ENCODE results near the gene SLAIN2.
"Not testable (repeated sequence)": the region's sequence is repeated elsewhere in the genome, so short reads cannot be mapped to it uniquely, and the experiment has no call there.

Gene SLAIN2

DNA sequence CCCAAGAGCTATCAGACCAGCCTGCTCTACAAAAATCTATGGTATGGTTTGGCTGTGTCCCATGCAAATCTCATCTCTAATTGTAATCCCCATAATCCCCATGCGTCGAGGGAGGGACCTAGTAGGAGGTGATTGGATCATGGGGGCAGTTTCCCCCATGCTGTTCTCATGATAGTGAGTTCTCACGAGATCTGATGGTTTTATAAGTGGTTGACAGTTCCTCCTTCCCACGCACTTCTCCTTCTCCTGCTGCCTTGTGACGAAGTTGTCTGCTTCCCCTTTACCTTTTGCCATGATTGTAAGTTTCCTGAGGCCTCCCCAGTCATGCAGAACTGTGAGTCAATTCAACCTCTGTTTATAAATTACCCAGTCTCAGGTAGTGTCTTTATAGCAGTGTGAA, 99.6 kb downstream of the SLAIN2 start:
- not testable (repeated sequence) for DNase-seq (ENCODE audit: low read depth)

DNA sequence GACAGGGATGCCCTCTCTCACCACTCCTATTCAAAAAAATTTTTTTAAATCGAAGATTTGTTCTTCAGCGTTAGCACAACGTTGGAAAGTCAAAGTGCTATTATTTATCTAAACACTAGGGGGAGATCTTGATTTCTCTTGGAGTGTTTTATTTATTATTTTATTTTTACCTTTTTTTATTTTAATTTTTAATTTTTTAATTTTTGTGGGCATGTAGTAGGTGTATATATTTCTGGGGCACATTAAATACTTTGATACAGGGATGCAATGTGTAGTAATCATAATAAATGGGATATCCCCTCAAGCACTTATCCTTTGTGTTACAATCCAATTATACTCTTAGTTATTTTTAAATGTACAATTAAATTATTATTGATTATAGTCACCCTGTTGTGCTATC, 104.4 kb downstream of the SLAIN2 start:
- no peak for DNase-seq (ENCODE audit: low read depth)

- no peak for DNase-seq (ENCODE audit: low read depth)
Measured at GRCh38 chr4:48446642-48447041, 105.3 kb downstream of the SLAIN2 start.

DNA sequence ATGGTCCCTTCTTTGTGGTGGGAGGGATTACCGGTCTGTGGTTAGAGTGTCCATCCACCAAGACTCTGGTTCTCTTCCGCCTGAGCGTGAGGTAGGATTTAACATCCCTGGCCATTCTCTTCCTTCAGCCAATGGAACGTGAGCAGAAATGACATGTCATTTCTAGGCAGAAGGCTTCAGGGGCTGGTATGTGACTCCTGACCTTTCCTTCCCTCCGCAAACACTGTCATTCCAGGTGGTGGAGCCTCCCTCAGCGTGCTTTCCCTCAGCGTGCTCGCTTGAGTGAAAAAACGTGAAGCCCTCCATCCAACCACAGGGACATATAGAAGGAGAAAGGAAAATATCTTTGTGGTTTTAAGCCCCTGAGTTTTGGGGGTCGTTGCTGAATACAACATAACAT, 107.8 kb downstream of the SLAIN2 start:
- no peak for DNase-seq (ENCODE audit: low read depth)

DNA sequence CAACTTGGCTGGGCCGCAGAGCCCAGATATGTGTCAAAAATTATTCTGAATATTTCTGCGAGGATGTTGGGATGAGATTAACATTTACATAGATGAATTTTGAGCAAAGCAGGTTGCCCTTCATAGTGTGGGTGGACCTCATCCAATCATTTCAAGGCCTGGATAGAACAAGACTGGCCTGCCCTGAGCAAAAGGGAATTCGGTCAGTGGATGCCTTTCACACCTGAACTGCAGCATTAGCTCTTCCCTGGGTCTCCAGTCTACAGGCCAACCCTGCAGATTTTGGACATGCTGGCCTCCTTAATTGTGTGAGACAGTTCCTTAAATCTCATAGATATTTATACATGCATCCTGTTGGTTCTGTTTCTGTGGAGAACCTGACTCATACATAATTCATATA, 109.4 kb downstream of the SLAIN2 start:
- DNase-seq (ENCODE audit: low read depth): no peak

GRCh38 chr4:48451656-48452055, 110.3 kb downstream of the SLAIN2 start:
- not testable (repeated sequence) for DNase-seq (ENCODE audit: low read depth)

GRCh38 chr4:48454591-48454990, 113.3 kb downstream of the SLAIN2 start:
- no peak for DNase-seq (ENCODE audit: low read depth)

- no peak for DNase-seq (ENCODE audit: low read depth)
Measured at GRCh38 chr4:48461000-48461399, 119.7 kb downstream of the SLAIN2 start.

DNA sequence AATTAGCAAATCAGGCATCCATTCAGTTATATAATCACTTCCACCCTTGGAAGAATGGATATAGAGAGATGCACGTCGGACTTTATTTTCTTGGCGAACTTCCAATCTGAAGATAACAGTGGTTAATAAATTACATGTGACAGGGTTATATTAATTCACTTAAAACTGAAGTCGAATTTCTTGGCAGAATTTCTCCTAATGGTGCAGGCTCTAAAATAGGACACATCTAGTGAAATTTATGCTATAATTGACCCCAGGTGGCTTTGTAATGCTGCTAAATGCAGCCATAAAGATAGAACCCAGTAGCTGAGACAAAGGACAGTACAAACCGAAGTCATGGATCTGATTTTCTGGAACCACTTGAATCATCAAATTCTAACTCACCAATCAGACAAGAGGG, 121.0 kb downstream of the SLAIN2 start:
- no peak for DNase-seq (ENCODE audit: low read depth)

GRCh38 chr4:48467442-48467841, 126.1 kb downstream of the SLAIN2 start:
- no peak for DNase-seq (ENCODE audit: low read depth)

DNA sequence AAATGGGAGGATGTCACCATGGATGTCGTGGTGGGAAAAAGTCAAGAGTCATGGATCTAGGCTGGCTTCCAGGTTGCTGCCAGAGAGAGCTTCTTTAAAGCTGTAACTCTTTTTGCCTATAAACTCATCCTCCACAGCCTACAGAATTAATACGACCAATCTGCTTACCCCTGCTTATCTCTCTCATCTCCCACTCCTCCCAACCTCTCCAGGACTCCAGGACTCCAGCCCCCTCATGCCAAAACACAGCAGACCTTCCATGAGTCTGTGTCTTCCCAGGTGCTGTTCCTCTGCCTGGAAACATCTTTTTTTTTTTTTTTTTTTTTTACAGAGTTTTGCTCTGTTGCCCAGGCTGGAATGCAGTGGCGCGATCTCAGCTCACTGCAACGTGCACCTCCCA, 126.6 kb downstream of the SLAIN2 start:
- no peak for DNase-seq (ENCODE audit: low read depth)

DNA sequence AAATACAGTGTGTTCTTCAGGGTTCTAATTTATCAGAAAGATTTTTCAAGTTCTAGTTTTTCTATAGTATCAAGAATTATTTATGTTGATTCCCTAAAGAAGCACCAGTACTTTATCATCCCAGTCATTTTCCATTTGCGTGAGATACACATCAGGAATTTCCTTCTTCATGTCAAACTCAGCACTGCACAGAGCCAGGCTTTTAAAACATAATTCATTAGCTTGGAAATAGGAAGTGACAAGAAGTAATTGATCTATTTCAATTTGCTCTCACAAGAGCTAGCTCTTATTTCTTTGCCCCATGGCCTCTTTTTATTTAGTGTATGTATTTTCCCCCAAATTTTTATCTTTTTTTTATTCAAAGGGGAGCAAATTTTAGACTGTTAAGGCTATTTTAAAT, 128.8 kb downstream of the SLAIN2 start:
- DNase-seq (ENCODE audit: low read depth): no peak

DNA sequence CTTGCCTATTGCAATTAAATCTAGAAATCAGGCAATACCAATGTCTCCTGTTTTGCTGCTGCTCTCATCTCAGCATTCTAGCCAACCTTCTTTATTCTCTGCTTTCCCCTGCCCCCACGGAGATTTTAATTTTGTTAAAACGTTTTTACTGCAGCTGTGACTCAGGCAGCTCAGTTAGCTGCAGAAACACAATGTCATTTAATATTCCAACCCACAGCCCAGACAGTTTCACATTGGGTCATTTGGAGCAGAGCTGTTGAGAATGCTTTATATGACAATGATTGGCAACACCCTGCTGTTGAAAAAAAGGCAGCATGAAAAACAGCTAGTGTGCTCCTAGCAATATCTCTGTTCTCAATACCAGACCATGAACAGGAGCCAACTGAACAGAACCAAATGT, 129.2 kb downstream of the SLAIN2 start:
- DNase-seq (ENCODE audit: low read depth): no peak

DNA sequence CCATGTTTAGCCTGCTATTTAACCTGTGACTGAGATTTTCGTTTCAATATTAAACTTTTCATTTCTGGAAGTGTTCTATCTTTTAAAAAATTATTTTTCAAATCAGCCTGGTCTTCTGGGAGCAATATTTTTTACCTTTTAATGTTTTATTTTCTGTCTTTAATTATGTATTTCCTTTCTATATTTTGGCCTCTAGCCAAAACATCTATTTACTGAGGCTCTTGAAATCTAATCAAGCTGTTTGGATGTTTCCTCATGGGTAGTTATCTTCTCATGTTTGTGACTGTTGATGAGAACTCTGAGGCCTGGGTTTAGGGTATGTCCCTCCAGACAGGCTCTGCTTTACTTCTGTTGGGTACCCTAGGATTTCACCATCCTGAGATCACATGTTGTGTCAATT, 131.5 kb downstream of the SLAIN2 start:
- DNase-seq (ENCODE audit: low read depth): no peak

DNA sequence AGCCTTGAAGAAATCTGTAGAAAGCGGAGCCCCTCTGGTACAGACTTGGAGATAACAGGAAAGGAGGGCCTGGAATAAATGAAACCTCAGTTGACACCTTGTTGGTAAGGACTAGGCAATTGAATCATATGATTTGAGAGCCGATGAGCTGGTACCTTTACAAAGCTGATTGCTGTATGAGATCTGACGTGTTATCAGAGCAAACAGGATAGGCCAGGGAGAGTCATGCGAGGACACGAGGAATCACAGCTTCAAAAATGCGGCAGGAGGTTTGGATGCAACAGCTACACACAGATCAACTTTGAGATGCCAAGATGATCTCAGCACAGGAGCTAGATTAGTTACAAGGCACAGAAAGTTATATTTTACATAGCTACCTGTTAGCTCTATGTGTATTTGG, 134.4 kb downstream of the SLAIN2 start:
- DNase-seq (ENCODE audit: low read depth): no peak

Measured in activated T-helper 1 cell treated with Interleukin-2 at 50 U/mL for 16 hours (primary cell).